ENCODE measurements around the gene SLC15A5. TPM values are rescaled to one million over a fixed set of nuclear protein-coding genes. Genes with fewer than 3 reads are reported as not detected.

SLC15A5 gene
- total RNA-seq, 3 donors from 2014 or later (not counting 1 experiment from before 2014, with no cell fraction given), result not detected

DNA sequence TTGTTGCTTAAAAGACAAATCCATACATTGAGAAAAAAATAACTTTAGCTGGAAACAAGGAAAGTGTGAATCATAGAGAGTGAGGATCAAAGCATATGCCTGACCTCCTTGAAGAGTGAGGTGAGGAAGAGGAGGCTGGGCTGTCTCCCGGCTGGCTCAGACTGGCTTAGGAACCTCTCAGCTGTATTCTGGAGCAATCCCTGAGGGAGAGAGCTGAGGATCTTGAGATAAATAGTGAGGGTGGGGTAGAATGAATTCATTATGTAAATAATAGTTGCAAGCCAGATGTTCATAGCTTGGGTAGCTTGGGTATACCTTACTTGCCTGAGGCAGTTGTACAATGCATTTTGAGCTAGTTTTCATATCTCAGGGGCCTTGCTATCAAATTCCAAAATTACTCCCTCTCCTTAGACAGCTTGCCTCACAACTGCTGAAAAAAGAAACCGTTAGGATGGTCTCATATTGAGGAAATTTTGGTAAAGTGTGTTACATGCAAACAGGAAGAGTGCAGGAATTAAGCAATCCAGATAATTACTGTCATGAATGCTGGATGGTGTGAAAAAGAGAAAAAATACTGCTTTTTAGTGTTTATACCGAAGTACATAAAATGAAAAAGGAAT is 30.5 kb upstream of the SLC15A5 start:
- H3K4me1 Mint-ChIP-seq, result no peaks in the 10 kb centered on the region
- Histone ChIP-seq H3K4me1 (ENCODE audit: control insufficient read depth, insufficient read depth, low read length) (no peaks in the 10 kb centered on the region), H3K9me3 (ENCODE audit: control insufficient read depth, insufficient read depth, low read length) (peaks cover 3% of the 10 kb centered on the region), H3K27me3 (ENCODE audit: control insufficient read depth, insufficient read depth, low read length) (no peaks in the 10 kb centered on the region), H3K4me3 (ENCODE audit: low read length) (no peak overlapping the region), H3K36me3 (ENCODE audit: control insufficient read depth, insufficient read depth, low read length) (no peaks in the 10 kb centered on the region), H3K27ac (ENCODE audit: low read length) (no peak overlapping the region)
- TF ChIP-seq, protein P1, sequence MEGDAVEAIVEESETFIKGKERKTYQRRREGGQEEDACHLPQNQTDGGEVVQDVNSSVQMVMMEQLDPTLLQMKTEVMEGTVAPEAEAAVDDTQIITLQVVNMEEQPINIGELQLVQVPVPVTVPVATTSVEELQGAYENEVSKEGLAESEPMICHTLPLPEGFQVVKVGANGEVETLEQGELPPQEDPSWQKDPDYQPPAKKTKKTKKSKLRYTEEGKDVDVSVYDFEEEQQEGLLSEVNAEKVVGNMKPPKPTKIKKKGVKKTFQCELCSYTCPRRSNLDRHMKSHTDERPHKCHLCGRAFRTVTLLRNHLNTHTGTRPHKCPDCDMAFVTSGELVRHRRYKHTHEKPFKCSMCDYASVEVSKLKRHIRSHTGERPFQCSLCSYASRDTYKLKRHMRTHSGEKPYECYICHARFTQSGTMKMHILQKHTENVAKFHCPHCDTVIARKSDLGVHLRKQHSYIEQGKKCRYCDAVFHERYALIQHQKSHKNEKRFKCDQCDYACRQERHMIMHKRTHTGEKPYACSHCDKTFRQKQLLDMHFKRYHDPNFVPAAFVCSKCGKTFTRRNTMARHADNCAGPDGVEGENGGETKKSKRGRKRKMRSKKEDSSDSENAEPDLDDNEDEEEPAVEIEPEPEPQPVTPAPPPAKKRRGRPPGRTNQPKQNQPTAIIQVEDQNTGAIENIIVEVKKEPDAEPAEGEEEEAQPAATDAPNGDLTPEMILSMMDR (IDR thresholded peaks at IDR 0.05), result no peak
- ATAC-seq (no peak), DNase-seq (no peak)
- 62% methylated on average over 2 of the region's 3 CpGs for WGBS (ENCODE audit: insufficient coverage)
- H3K27ac Mint-ChIP-seq, result no peak overlapping the region
- H3K4me3 Mint-ChIP-seq, result no peak overlapping the region
- peaks cover 5% of the 10 kb centered on the region for H3K36me3 Mint-ChIP-seq
- H3K27me3 Mint-ChIP-seq (ENCODE audit: low read depth in 2 of 2), result no peaks in the 10 kb centered on the region
- peaks cover 16 to 24% of the 10 kb centered on the region in 2 donors for H3K9me3 Mint-ChIP-seq
- intact Hi-C loops (cut with micrococcal nuclease), result no loop called here

DNA sequence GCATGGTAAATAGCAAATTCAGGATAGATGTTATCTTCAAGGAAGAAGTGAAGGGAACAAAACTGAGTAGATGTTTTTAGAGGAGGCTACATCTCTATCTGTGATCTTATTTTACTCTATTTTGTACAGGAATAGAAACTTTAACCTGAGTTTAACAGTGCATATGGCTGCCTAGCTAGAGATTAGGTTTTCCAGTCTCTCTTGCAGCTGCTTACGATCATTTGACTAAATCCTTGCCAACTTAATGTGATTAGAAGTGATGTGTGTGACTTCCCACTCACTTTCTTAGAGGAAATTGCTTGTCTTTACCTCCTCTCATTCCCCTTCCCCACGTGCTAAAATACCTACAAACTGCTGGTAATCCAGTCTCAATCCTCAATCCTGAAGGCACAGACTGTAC is 26.5 kb upstream of the SLC15A5 start:
- Histone ChIP-seq H3K27me3 (ENCODE audit: control insufficient read depth, insufficient read depth, low read length) (no peaks in the 10 kb centered on the region), H3K36me3 (ENCODE audit: control insufficient read depth, insufficient read depth, low read length) (no peaks in the 10 kb centered on the region), H3K9me3 (ENCODE audit: control insufficient read depth, insufficient read depth, low read length) (peaks cover under 1% of the 10 kb centered on the region), H3K4me3 (ENCODE audit: low read length) (no peak overlapping the region), H3K4me1 (ENCODE audit: control insufficient read depth, insufficient read depth, low read length) (no peaks in the 10 kb centered on the region), H3K27ac (ENCODE audit: low read length) (no peak overlapping the region)
- no peak for ATAC-seq
- Mint-ChIP-seq H3K9me3 (peaks cover 8 to 16% of the 10 kb centered on the region in 2 donors), H3K36me3 (no peaks in the 10 kb centered on the region), H3K27ac (no peak overlapping the region), H3K4me3 (no peak overlapping the region), H3K4me1 (no peaks in the 10 kb centered on the region), H3K27me3 (ENCODE audit: low read depth in 2 of 2) (no peaks in the 10 kb centered on the region)
- intact Hi-C loops (cut with micrococcal nuclease), result no loop called here
- WGBS (ENCODE audit: insufficient coverage), result 53% methylated on average over 2 of the region's 2 CpGs
- TF ChIP-seq, protein P1 (IDR thresholded peaks at IDR 0.05), result no peak
- DNase-seq, result no peak

DNA sequence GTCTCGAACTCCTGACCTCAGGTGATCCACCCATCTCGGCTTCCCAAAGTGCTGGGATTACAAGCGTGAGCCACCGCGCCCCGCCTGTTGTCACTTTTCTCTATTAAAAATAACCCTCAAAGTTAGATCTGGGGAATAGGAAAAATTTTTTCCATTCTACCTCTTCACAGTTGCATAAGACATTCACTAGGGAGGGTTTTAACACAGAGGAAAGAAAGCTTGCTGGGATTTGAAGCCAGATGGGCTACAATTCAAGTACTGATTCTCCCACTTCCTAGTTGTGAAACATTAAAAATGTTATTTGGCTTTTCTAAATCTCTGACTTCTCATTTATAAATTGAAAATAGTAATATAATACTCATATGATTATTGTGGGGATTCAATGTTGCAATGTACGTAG is 23.3 kb upstream of the SLC15A5 start:
- intact Hi-C loops (cut with micrococcal nuclease), result no loop called here
- Histone ChIP-seq H3K27ac (ENCODE audit: low read length) (no peak overlapping the region), H3K4me1 (ENCODE audit: control insufficient read depth, insufficient read depth, low read length) (no peaks in the 10 kb centered on the region), H3K9me3 (ENCODE audit: control insufficient read depth, insufficient read depth, low read length) (no peaks in the 10 kb centered on the region), H3K36me3 (ENCODE audit: control insufficient read depth, insufficient read depth, low read length) (no peaks in the 10 kb centered on the region), H3K4me3 (ENCODE audit: low read length) (no peak overlapping the region), H3K27me3 (ENCODE audit: control insufficient read depth, insufficient read depth, low read length) (no peaks in the 10 kb centered on the region)
- Mint-ChIP-seq H3K4me1 (no peaks in the 10 kb centered on the region), H3K27me3 (ENCODE audit: low read depth in 2 of 2) (no peaks in the 10 kb centered on the region), H3K27ac (no peak overlapping the region), H3K36me3 (no peaks in the 10 kb centered on the region), H3K4me3 (no peak overlapping the region), H3K9me3 (peaks cover 12 to 20% of the 10 kb centered on the region in 2 donors)
- no peak for DNase-seq
- TF ChIP-seq, protein P1 (IDR thresholded peaks at IDR 0.05), result no peak
- no peak for ATAC-seq
- 80% methylated on average over 1 of the region's 7 CpGs for WGBS (ENCODE audit: insufficient coverage)

DNA sequence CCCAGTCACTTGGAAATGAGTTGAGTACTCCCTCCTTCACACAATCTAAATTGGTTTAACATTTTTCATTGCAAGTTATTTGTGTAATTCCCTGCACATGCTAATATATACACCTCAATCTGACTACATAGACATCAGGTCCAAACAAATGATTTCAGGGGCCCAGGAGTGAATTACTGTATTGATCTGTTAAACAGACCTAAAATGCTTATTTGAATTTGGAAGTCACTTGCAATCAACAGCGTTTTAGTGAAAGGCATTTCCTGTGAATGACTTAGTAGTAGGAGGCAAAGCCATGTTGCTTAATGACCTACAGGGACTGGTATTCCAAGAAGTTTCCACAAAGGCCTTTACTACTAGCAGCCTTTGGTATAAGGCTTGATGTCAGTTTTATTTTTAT is 22.6 kb upstream of the SLC15A5 start:
- peaks cover 9 to 18% of the 10 kb centered on the region in 2 donors for H3K9me3 Mint-ChIP-seq
- intact Hi-C loops (cut with micrococcal nuclease), result no loop called here
- no peaks in the 10 kb centered on the region for H3K27me3 Mint-ChIP-seq (ENCODE audit: low read depth in 2 of 2)
- Histone ChIP-seq H3K9me3 (ENCODE audit: control insufficient read depth, insufficient read depth, low read length) (no peaks in the 10 kb centered on the region), H3K27ac (ENCODE audit: low read length) (no peak overlapping the region), H3K4me3 (ENCODE audit: low read length) (no peak overlapping the region), H3K4me1 (ENCODE audit: control insufficient read depth, insufficient read depth, low read length) (no peaks in the 10 kb centered on the region), H3K36me3 (ENCODE audit: control insufficient read depth, insufficient read depth, low read length) (no peaks in the 10 kb centered on the region), H3K27me3 (ENCODE audit: control insufficient read depth, insufficient read depth, low read length) (no peaks in the 10 kb centered on the region)
- H3K4me1 Mint-ChIP-seq, result no peaks in the 10 kb centered on the region
- H3K36me3 Mint-ChIP-seq, result no peaks in the 10 kb centered on the region
- 47% methylated on average over 1 of the region's 1 CpG for WGBS (ENCODE audit: insufficient coverage)
- no peak overlapping the region for H3K4me3 Mint-ChIP-seq
- H3K27ac Mint-ChIP-seq, result no peak overlapping the region
- ATAC-seq, result no peak
- no peak for DNase-seq
- TF ChIP-seq, protein P1 (IDR thresholded peaks at IDR 0.05), result no peak

Measured in natural killer cell (primary cell).